DMS79 treated with DMSO at 0.1 percent for 48 hours (cell line): ENCODE results near the gene AXIN2.
"Not testable (repeated sequence)": the region's sequence is repeated elsewhere in the genome, so short reads cannot be mapped to it uniquely, and the experiment has no call there.

Source experiments
- DNase-seq: peaks from one replicate; lab custom pipeline; 2025; lab: John Stamatoyannopoulos, UW

Gene AXIN2

DNA sequence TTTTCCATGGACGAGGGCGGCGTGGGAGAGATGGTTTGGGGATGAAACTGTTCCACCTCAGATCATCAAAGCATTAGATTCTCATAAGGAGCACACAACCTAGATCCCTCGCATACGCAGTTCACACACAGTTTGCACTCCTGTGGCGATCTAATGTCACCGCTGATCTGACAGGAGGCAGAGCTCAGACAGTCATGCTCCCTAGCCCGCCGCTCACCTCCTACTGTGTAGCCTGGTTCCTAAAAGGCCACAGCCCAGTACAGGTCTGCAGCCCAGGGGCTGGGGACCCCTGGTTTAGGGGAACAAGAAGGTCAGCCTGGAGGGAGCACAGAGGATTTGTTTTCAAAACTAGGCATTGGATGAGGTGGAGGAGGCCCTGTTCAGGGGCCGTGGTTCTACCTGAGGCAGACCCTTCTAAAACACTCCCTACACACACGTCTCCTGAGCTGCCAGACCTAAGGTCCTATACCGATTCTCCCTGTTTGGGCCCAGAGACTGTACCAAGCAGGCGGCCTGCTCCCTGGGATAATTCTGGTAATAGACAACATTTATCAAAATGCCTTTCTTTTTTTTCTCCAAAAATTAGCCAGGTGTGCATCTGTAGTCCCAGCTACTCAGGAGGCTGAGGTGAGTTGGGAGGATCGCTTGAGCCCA is 38.6 kb downstream of the AXIN2 start:
- DNase-seq, result no peak

- no peak for DNase-seq
These were observed 42.0 kb downstream of the AXIN2 start for GRCh38 chr17:65519462-65519861.

DNA sequence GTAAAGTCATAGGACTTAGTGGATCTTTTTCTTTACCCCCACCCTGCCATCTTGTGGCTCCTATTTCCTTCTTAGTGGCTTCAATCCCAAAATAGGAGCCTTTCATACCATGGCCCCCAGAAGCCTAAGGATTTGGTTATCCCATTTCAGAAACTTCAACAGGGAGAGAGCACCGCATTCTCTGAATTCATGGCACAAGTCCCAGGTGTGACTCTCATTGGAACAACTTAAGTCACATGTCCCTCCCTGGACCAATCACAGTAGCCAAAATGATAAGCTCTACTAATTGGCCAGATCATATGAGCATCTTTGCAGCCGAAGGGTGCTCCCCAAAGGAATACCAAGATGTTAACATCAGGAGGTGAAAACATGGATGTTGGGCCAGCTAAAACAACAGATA is 43.2 kb downstream of the AXIN2 start:
- no peak for DNase-seq

- peak; percentile 65 for DNase-seq
These were observed 45.2 kb downstream of the AXIN2 start for GRCh38 chr17:65515959-65516948.

- DNase-seq, result no peak
These were observed 45.9 kb downstream of the AXIN2 start for GRCh38 chr17:65515512-65515911.

DNA sequence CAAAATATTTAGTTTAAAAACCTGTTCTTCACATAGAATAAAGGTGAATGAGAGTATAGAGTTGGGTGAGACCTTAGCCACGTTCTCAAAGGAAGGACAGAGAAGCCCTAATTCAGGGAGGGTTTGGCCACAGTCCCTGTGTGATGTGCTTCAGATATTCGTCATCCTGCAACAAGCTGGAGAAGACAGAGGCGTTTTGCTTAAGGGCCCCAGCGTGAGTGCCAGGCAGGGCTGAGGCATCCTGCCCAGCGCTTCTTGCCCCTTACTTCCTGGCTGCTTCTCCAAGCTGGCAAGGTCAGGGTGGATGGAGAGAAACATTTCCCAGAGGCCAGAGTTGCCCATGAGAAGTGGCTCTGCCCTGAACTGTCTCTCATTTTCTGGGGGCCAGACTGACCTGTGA is 46.9 kb downstream of the AXIN2 start:
- DNase-seq, result no peak

- DNase-seq, result no peak
These were observed 47.4 kb downstream of the AXIN2 start for GRCh38 chr17:65514082-65514481.

DNA sequence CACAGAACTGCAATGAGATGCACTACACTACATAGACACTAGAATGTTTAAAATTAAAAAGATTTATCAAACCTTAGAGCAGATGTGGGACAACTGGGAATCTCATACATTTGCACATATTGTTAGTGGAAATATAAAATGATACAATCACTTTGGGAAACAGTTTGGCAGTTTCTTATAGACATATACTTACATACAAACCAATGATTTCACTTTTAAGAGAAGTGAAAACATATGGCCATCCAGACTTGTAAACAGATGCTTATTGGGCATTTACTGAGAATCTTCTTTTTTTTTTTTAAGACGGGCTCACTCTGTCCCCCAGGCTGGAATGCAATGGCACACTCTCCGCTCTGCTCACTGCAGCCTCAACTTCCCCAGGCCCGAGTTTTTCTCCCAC is 50.1 kb downstream of the AXIN2 start:
- no peak for DNase-seq

- DNase-seq, result no peak
These were observed 52.4 kb downstream of the AXIN2 start for GRCh38 chr17:65509032-65509431.

DNA sequence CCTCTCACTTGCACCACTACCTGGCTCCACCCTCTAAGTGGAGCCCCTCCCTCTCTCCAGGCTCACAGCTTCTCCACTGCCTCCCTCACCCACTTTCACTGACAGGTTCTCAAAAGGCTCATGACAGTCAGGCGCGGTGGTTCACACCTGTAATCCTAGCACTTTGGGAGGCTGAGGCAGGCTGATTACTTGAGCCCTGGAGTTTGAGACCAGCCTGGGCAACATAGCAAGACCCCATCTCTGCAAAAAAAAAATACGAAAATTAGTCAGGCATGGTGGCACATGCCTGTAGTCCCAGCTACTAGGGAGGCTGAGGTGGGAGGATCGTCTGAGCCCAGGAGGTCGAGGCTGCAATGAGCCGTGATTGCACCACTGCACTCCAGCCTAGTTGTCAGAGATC is 56.8 kb downstream of the AXIN2 start:
- not testable (repeated sequence) for DNase-seq

DNA sequence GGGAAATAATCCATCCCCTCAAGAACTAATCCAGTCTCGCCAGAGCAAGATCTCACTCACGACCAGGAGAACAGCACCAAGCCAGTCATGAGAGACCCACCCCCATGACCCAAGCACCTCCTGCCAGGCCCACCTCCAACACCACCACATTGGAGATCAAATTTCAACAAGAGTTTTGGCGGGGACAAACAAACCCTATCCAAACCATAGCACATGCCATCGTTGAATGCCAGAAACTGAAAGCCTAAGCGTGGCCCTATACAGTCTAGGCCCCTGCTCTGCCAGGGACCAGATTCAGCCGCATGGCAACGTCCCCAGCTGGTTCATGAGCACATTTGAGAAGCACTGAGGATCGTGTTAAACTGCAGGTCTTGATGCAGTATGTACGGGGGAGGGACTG is 57.3 kb downstream of the AXIN2 start:
- DNase-seq, result no peak

- no peak for DNase-seq
These were observed 57.9 kb downstream of the AXIN2 start for GRCh38 chr17:65503557-65503956.

- no peak for DNase-seq
These were observed 62.6 kb downstream of the AXIN2 start for GRCh38 chr17:65498816-65499215.

GRCh38 chr17:65496801-65497200 is 64.6 kb downstream of the AXIN2 start:
- no peak for DNase-seq

- DNase-seq, result peak; percentile 38
These were observed 66.1 kb downstream of the AXIN2 start for GRCh38 chr17:65495122-65496055.

- DNase-seq, result no peak
These were observed 71.9 kb downstream of the AXIN2 start for GRCh38 chr17:65489413-65490155.

- DNase-seq, result no peak
These were observed 72.8 kb downstream of the AXIN2 start for GRCh38 chr17:65488665-65489064.

DNA sequence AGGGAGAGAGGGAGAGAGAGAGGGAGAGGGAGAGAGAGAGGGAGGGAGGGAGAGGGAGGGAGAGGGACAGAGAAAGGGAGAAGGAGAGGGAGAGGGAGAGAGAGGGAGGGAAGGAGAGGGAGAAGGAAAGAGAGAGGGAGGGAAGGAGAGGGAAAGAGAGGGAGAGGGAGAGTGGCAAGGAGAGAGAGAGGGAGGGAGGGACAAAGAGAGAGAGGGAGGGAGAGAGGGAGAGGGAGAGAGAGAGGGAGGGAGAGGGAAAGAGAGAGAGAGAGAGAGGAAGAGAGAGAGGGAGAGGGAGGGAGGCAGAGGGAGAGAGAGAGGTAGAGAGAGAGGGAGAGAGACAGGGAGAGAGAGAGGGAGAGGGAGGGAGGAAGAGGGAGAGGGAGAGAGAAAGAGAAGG is 73.5 kb downstream of the AXIN2 start:
- no peak for DNase-seq

- no peak for DNase-seq
These were observed 74.3 kb downstream of the AXIN2 start for GRCh38 chr17:65487161-65487560.

GRCh38 chr17:65485388-65486299 is 75.8 kb downstream of the AXIN2 start:
- peak; percentile 34 for DNase-seq
